OCI-LY7 (cell line): ENCODE data around the gene ECI1. TPM values are rescaled to one million over a fixed set of nuclear protein-coding genes. Genes with fewer than 3 reads are reported as not detected.

Experiments
- BruUV-seq: library from RNA; stranded (reverse); fragments of 400-500 nt; replicated peaks from 2 replicates; lab custom pipeline; 2021; lab: Mats Ljungman, UMichigan
- CTCF ChIA-PET: fragments of 300-600 bp; sonication (Branson Sonifier 250); formaldehyde crosslinking; loops from one replicate; lab custom pipeline; 2022; ENCODE audit warnings: antibody characterized with exemption; ENCODE audit not compliant: unreplicated experiment; lab: Charles Lee
- POLR2A ChIA-PET: fragments of 300-600 bp; sonication (Branson Sonifier 250); formaldehyde crosslinking; loops from one replicate; lab custom pipeline; 2022; ENCODE audit warnings: antibody characterized with exemption; lab: Charles Lee
- DNase-seq: peaks from one replicate; pipeline ENCODE4 v3.0.0-alpha.2; 2015; ENCODE audit warnings: low spot score
- H2AFZ ChIP-seq: fragments of 200-600 bp; sonication (generic), shearing (Covaris generic); 2 replicates; pipeline ENCODE4 v1.6.1; 2014; ENCODE audit warnings: mild to moderate bottlenecking, antibody characterized with exemption, low read length, moderate library complexity
- H3K27ac ChIP-seq: fragments of 200-600 bp; sonication (generic); 2 replicates; pipeline ENCODE4 v1.5.1; 2014; ENCODE audit warnings: mixed run types, low read depth, mild to moderate bottlenecking, moderate library complexity, low read length, inconsistent platforms; ENCODE audit not compliant: poor library complexity, severe bottlenecking
- H3K36me3 ChIP-seq: fragments of 200-600 bp; sonication (generic); 2 replicates; pipeline ENCODE4 v1.6.1; 2014; ENCODE audit warnings: mild to moderate bottlenecking, antibody characterized with exemption, low read length, moderate library complexity, mixed read lengths; ENCODE audit not compliant: insufficient read depth
- H3K4me1 ChIP-seq: fragments of 200-600 bp; sonication (generic); 2 replicates; pipeline ENCODE4 v1.5.1; 2014; ENCODE audit warnings: mild to moderate bottlenecking, low read length; ENCODE audit not compliant: insufficient read depth, poor library complexity, severe bottlenecking
- H3K4me2 ChIP-seq: fragments of 200-600 bp; sonication (generic); 2 replicates; pipeline ENCODE4 v1.6.1; 2014; ENCODE audit warnings: mild to moderate bottlenecking, low read length
- H3K4me3 ChIP-seq: fragments of 200-600 bp; sonication (generic); 2 replicates; pipeline ENCODE4 v1.5.1; 2014; ENCODE audit warnings: mild to moderate bottlenecking, low read depth, low read length; ENCODE audit not compliant: poor library complexity, severe bottlenecking
- H3K79me2 ChIP-seq: fragments of 200-600 bp; sonication (generic); 2 replicates; pipeline ENCODE4 v1.6.1; 2016; ENCODE audit warnings: low read depth, mild to moderate bottlenecking, low read length, moderate library complexity, mixed read lengths; ENCODE audit not compliant: insufficient read depth
- H3K9me2 ChIP-seq: fragments of 200-600 bp; sonication (generic); 2 replicates; pipeline ENCODE4 v1.6.1; 2016; ENCODE audit warnings: mild to moderate bottlenecking, low read length, mixed read lengths; ENCODE audit not compliant: insufficient read depth
- H3K9me3 ChIP-seq: fragments of 200-600 bp; sonication (generic); 2 replicates; pipeline ENCODE4 v1.6.1; 2014; ENCODE audit warnings: mild to moderate bottlenecking, mixed run types, low read length, mixed read lengths
- H4K20me1 ChIP-seq: fragments of 200-600 bp; sonication (generic); 2 replicates; pipeline ENCODE4 v1.6.1; 2014; ENCODE audit warnings: mild to moderate bottlenecking, antibody characterized with exemption, low read length, moderate library complexity, mixed read lengths; ENCODE audit not compliant: insufficient read depth
- CTCF ChIP-seq: fragments of 200-600 bp; sonication (generic); conservative IDR thresholded peaks from 2 replicates; pipeline ENCODE4 v1.5.1; 2014; ENCODE audit warnings: mild to moderate bottlenecking, antibody characterized with exemption, low read length, moderate library complexity, mixed read lengths
- EZH2phosphoT487 ChIP-seq: fragments of 200-600 bp; sonication (generic); IDR thresholded peaks from 2 replicates; pipeline ENCODE4 v1.6.1; 2018; ENCODE audit warnings: low read depth, borderline replicate concordance, mild to moderate bottlenecking, mixed run types, antibody characterized with exemption, low read length, moderate library complexity, mixed read lengths
- intact Hi-C: fragments of 100-400 bp; cut with micrococcal nuclease; formaldehyde crosslinking; loops from one replicate; pipeline ENCODE4 v1.10.0; 2022; ENCODE audit not compliant: unreplicated experiment
- total RNA-seq, 2 experiments: library from RNA; depleted of rRNA in 1 of 2; stranded (reverse); fragments of >200 nt in 1 of 2; shearing (Covaris generic) in 1 of 2; gene quantifications; 2 replicates each; pipeline ENCODE4 v1.2.3, GENCODE V29; 2014 to 2022

Gene ECI1
- total RNA-seq, 2 experiments from 2014 or later, result 74.5 to 80.0 TPM

GRCh38 chr16:2238838-2239675 is 12.3 kb downstream of the ECI1 start:
- Histone ChIP-seq H3K9me2 (no peaks in the 10 kb centered on the region), H3K4me2 (no peak overlapping the region), H3K9me3 (no peaks in the 10 kb centered on the region), H2AFZ (no peak overlapping the region), H3K79me2 (no peaks in the 10 kb centered on the region), H3K27ac (no peak overlapping the region), H3K4me1 (no peaks in the 10 kb centered on the region), H4K20me1 (no peaks in the 10 kb centered on the region), H3K36me3 (peaks cover 83% of the 10 kb centered on the region), H3K4me3 (no peak overlapping the region)
- POLR2A ChIA-PET, result no interaction called here
- CTCF ChIA-PET, result no interaction called here
- intact Hi-C loops, result no loop called here
- no peak for DNase-seq
- TF ChIP-seq EZH2phosphoT487 (no peak), CTCF (no peak)
- no TSS peak for BruUV-seq

- Histone ChIP-seq H3K9me2 (no peaks in the 10 kb centered on the region), H3K79me2 (no peaks in the 10 kb centered on the region), H3K27ac (no peak overlapping the region), H3K36me3 (peaks cover 83% of the 10 kb centered on the region), H3K4me2 (no peak overlapping the region), H3K4me1 (no peaks in the 10 kb centered on the region), H3K9me3 (no peaks in the 10 kb centered on the region), H3K4me3 (no peak overlapping the region), H4K20me1 (no peaks in the 10 kb centered on the region), H2AFZ (no peak overlapping the region)
- ChIA-PET CTCF (no interaction called here), POLR2A (no interaction called here)
- no TSS peak for BruUV-seq
- no peak for TF ChIP-seq EZH2phosphoT487
- TF ChIP-seq CTCF, result no peak
- intact Hi-C loops, result no loop called here
- no peak for DNase-seq
Measured at GRCh38 chr16:2238150-2238837, 13.1 kb downstream of the ECI1 start.
